Measurements from ENCODE around the gene ANKRD28.
A peak's percentile ranks its signal among the peaks of the same experiment; 100 is the strongest.

Gene ANKRD28

DNA sequence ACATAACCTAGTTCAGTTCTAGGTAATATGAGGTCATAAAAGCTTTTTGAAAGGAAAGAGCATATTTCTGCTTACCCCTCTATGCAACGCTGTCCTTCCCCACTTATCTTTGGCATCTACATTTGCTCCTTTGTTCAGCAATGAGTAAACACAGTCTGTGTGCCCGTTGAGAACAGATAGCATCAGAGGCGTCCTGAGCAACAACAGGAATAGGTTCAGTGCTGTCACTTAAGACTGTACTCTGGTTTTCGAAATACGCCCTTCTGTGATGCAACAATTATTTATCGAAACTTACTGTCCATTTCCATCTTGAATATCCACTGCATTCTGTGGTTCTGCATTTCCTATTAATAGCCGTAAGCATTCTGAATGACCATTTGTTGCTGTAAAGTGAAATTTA is 111.9 kb downstream of the ANKRD28 start:
- no peak overlapping the region for H3K4me3 ChIP-seq (ENCODE audit: low read depth, low read length)
- DNase-seq (ENCODE audit: low read depth) = no peak

DNA sequence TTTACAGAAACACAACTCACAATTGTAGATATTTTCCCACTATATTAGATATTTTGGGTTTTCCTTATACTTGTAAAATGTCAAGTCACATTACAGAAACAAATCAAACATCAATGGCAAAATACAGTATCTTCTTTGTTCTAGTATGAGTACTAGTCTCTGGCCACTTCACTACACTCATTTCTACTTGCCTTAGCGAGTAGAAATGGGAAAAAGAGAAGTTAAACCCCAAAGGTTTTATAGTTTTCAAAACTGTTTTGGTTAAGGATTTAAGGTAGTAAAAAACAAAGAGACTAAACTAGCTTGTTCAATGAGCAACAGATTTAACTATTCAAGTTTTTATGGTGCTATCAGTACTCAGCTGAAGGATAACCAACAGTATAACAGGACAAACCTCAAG is 114.5 kb downstream of the ANKRD28 start:
- H3K4me3 ChIP-seq (ENCODE audit: low read depth, low read length) = no peak overlapping the region
- no peak for DNase-seq (ENCODE audit: low read depth)

DNA sequence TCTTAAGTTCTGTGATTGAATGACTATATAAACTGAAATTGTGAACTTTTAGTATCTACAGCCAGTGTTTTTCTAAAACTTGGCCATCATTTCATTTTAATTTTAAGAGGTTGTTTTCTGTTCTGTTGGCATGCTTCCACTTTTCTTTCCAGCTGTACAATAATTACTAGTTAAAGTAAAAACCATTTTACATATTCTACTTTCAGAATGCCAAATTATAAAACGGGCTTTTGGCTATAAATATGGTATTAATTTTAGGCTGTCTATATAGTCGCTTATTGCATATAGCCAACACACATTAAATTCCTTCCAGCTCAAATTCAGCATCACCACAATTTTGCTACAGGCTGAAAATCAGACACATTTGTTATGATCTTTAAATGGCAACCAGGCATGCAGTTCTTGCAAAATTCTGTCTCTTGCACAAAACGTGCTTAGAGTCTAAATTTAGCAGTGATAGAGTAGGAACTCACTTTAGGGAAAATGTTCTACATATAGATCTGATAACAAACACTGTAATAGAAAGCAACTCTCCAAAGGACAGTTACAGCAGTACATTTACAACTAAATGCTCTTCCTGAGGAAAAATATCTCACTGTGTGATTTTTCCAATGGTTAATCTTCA is 115.1 kb downstream of the ANKRD28 start:
- H3K4me3 ChIP-seq (ENCODE audit: low read depth, low read length) = no peak overlapping the region
- peak; percentile 7 for DNase-seq (ENCODE audit: low read depth)

DNA sequence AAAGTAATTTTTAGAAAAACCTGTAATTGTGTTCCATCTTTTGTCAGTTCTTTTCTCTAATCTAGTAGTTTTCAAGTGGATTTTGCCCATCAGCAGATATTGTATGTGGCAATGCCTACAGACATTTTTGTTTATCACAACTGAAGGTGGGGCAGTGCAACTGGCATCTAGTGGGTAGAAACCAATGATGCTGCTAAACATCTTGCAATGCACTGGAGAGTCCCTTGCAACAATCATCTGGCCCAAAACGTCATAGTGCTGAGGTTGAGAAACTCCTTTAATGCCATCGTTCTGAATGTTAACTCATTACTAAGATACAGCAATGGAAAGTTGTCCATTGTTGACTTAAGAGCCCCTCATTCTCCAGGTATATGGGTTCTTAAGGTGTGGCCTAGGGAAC is 116.1 kb downstream of the ANKRD28 start:
- DNase-seq (ENCODE audit: low read depth) = no peak
- H3K4me3 ChIP-seq (ENCODE audit: low read depth, low read length) = no peak overlapping the region

DNA sequence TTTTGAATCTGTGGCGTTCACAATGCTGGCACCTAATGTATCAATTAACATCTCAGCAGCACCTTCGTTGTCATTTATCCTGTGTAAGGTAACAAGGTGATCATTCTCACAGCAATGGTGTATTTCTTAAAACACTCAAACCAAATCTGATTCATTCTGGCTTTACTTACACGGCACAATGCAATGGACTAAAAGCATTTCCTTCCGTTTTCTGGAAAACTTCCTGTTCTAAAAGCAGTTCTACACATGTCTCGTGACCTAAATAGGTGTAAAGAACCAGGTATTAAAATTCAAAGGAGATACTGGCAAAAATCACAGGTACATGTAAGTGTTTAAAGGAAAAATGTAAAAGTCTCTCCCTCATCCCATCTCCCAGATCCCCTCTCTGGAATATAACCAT is 118.5 kb downstream of the ANKRD28 start:
- H3K4me3 ChIP-seq (ENCODE audit: low read depth, low read length) = no peak overlapping the region
- no peak for DNase-seq (ENCODE audit: low read depth)

DNA sequence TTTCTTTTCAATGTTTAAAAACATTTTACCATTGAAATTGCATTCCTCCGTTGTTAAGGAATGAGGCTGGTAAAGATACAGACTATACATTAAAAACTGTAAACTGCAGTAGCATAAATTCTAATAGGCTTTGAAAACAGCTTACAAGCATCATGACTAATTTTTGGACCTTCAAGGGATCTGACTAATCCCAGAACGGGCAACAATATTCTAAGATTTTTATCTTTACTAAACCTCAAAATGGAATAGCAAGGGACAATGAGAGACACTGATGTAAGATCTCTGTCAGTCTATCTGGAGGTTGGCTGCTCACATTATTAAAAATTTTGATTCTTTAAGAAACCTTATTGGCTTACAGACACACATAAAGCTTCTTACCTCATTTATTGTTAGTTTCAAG is 121.5 kb downstream of the ANKRD28 start:
- no peak overlapping the region for H3K4me3 ChIP-seq (ENCODE audit: low read depth, low read length)
- DNase-seq (ENCODE audit: low read depth) = no peak

DNA sequence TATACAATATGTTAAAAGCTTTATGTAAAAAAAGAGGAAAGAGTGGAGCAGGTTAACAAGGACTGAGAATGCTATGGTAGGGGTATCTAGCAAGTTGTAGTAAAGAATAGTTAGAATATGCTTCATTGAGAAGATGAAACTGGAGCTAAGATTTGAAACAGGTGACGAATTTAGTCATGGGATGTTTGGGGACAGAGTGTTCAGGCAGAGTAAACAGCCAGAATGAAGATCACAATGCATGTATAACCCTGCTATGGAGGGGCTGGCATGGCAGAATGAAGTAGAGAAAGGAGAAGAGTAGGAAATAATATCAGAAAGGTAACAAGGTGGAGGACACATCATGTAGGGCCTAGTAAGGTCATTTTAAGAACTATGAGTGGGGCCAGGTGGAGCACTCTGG is 124.2 kb downstream of the ANKRD28 start:
- no peak for DNase-seq (ENCODE audit: low read depth)
- H3K4me3 ChIP-seq (ENCODE audit: low read depth, low read length) = no peak overlapping the region

DNA sequence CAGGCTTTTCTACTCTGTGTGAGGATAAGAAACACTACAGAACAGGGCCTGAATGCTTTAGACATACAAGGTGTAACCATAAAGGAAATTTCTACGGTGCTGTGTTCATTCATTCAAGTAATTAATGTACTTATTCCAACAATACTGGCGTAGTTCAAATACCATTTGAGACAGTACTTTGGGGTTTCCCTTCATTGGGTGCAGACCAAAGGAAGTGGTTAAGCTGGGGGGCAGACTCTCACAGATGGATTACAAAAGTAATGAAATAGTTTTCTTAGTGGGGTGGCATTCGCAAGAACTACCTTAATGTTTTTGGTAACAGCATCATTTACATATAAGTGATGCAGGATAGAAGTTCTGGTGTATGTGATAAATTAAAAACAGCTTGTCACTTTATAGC is 130.3 kb downstream of the ANKRD28 start:
- no peak for DNase-seq (ENCODE audit: low read depth)
- H3K4me3 ChIP-seq (ENCODE audit: low read depth, low read length) = no peak overlapping the region

DNA sequence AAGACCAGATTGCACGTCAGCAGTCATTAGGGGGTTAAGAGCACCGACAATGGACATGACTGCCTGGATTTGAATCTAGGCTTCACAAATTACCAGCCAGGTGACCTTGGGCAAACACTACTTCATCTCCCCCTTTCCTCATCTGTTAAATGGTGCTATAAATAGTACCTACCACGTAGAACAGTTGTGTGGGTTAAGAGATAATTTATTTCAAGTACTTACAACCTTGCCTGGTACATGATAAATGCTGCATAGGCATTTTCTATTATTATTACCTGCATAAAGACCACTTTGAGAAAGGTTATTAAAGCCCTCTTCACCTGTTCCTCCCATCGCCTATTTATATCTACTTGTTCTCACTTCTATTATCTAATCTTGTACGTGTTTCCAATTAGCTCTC is 131.5 kb downstream of the ANKRD28 start:
- H3K4me3 ChIP-seq (ENCODE audit: low read depth, low read length) = no peak overlapping the region
- DNase-seq (ENCODE audit: low read depth) = no peak

DNA sequence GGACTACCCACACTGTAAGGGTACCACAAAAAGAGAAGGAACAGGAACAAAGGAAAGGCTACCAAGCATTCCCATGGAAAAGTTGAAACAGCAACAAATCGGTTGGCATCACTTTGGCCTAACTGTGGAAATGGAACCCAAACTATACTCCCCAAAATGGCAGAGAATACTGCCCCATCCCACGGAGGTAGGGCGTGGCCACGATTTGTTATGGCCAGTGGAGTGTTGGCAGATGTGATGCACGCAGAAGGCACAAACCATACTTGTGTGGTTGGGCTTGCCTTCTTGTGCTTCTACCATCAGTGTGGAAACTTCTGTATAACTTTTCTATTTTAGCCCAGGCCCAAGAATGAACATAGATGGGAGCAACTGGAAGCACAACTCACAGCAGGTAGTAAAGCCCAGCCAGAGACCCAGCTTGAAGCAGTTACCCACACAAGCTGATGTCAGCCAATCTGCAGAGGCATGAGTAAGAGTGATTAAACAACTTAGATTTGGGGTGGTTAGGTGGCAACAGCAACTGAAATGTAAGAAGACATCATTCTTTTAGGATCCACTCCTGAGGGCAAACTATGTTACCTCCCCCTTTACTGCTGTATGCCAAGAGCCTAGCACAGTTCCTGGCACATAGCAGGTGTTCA is 132.1 kb downstream of the ANKRD28 start:
- no peak for DNase-seq (ENCODE audit: low read depth)
- H3K4me3 ChIP-seq (ENCODE audit: low read depth, low read length) = no peak overlapping the region

DNA sequence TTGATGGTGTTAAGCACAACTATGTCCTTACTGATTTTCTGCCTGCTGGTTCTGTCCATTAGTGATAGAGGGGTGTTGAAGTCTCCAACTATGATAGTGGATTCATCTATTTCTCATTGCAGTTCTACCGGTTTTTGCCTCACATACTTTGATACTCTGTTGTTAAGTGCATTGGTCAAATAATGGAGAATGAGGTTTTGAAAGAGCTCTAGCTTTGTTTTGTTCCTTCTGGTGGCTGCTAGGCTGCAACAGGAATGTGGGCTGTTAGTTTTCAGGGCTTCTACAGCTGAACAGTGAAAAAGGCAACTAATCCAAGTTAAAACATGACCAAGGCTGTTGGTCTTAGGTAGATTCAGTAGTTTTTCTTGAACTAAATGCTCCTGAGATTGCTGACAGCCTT is 133.6 kb downstream of the ANKRD28 start:
- DNase-seq (ENCODE audit: low read depth) = no peak
- no peak overlapping the region for H3K4me3 ChIP-seq (ENCODE audit: low read depth, low read length)

DNA sequence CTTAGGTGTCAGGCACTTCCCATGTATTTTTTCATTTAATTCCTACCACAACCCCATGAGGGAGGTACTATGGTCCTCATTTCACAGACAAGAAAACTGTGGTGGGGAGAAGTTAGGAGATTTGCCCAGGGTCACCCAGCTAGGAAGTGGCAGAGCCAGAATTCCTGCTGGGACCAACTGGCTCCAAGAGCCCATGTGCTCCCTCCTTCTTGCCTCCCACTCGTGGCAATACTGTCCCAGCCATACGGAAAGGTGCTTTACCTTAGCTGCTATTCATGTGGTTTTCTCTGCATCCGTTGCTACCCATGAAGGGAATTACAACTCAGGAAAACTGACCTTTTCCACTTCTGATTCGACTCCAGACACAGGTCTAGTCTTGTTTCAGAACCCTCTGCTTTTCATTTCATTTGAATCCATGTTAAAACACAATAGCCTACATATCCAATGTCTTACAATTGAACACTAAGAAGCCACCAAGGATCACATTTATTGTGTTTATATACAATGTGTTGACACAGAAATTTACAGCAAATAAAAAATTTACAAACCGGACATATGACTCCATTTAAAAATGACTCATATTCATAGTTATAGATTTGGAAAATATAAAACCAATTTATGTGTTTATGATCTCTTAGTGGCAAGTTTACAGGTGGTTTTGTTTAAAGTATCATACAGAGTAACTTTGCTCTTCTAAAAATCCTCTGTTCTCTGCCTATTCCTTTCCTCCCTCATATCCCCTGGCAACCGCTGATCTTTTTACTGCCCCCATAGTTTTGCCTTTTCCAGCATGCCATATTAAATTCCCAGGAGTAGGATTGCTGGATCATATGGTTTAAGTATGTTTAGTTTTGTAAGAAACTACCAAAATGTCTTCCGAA is 137.5 kb downstream of the ANKRD28 start:
- H3K4me3 ChIP-seq (ENCODE audit: low read depth, low read length) = no peak overlapping the region
- no peak for DNase-seq (ENCODE audit: low read depth)

DNA sequence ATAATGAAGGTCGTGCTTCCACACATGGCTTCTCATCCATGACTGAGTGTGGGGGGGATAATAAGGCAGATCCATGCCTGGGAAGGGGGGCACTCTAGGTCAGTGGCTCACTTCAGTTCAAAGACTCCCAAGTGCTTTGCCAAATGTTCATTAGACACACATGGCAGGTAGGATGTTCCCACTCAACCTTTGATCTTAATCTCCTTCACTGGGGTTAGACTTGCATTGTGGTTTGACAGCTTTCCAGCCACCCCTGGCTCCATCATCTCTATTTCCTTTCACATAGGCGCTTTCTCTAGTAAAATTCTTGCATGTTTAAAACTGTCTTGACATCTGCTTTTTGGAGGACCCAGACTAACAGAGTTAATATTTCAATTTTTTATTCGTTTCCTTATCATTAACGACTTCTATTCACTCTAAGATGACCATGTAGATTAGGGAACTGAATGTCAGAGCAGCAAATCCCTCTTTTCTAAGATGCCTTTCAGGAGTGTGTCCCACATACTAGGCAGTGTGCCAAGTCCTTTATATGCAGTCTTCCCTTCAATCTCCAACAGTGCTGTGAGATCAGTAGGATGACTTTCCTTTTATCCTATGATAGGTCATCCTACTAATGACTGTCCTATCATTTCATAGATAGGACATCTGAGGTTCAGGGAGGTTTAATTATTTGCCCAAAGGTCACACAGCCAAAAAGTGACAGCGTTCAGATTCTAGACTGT is 138.4 kb downstream of the ANKRD28 start:
- H3K4me3 ChIP-seq (ENCODE audit: low read depth, low read length) = no peak overlapping the region
- no peak for DNase-seq (ENCODE audit: low read depth)

DNA sequence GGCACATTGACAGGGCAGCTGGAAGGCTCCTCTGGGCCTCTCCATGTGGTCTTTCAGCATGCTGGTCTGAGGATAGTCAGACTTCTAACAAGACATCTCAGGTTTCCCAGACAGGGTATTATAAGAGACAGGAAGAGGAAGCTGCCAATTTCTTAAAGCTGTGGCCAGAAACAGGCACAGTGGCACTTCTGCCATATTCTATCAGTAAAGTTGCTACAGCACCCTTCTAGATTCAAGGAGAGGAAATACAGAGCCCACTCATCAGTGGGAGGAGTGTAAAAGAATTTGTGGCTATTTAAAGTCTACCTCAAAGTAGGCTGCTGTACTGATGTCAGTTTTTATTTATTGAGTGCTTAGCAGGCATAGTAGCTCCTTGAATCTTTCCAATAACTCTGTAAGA is 140.8 kb downstream of the ANKRD28 start:
- no peak for DNase-seq (ENCODE audit: low read depth)
- H3K4me3 ChIP-seq (ENCODE audit: low read depth, low read length) = no peak overlapping the region

DNA sequence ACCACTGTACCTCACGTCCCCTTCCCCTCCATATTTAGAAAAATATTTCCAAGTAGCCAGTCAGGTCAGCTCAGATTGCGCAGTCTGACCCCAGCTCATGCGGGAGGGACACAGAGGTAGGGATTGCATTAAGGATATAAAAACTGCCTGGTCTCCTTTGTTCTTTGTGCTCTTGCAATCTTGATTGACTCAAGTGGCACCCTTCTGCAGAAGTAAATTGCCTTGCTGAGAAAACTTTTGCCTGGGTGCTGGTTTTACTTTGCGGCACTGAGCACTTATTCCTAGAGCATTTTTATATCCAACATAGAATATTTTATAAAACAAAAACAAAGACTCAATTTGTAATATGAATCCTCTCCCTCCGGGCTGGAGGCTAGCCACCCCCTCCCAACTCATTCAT is 141.4 kb downstream of the ANKRD28 start:
- H3K4me3 ChIP-seq (ENCODE audit: low read depth, low read length) = no peak overlapping the region
- DNase-seq (ENCODE audit: low read depth) = no peak

DNA sequence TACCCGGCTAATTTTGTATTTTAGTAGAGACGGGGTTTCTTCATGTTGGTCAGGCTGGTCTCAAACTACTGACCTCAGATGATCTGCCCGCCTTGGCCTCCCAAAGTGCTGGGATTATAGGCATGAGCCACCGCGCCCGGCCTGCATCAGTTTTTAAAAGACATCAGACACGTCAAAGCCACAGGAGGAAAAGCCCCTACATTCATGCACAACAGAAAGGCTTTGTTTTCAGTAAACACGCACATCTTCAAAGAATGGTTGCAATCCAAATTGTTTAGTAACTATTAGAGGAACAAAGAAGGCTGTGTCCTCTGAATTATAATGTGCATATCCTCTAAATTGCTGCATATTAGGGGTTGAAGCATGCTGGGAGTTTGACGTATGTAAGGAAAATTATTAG is 142.9 kb downstream of the ANKRD28 start:
- no peak for DNase-seq (ENCODE audit: low read depth)

DNA sequence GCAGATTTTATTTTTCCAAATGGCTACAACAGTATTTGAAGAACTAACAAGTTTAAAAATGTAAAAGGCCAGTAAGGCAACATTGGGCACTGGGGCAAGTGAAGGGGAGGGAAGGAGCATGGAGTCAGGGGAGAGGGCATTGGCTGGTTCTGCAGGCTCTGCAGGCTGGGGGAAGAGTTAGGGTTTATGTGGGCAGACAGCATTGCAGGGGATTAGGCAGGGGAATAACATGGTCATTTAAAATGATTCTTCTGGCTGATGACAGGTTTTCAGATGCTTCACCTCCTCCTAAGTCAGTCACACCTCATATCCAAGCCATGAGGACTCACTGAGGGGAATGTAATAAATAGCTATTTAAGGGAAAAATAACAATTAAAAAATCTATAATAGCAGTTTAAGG is 143.7 kb downstream of the ANKRD28 start:
- no peak overlapping the region for H3K4me3 ChIP-seq (ENCODE audit: low read depth, low read length)
- no peak for DNase-seq (ENCODE audit: low read depth)

More for the DNA sequence above, 142.9 kb downstream of the ANKRD28 start:
- H3K4me3 ChIP-seq (ENCODE audit: low read depth, low read length) = no peak overlapping the region

DNA sequence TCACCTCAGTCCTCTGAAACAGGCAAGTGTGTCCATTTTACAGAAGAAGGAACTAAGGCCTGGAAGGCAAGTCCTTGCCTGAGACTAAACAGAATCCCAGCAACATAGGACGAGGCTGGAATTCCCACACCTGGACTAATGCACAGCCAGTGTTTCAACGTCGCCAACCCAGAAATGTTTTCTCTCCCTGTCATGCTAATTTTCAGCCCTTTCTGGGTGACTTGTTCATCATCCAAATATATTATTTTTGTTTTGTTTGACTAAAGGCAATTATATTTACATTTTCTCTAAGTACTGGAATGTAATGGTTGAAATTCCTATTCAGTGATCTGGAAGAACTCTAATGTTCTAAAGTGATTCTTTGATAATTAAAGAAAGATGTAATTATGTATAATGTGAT is 144.5 kb downstream of the ANKRD28 start:
- no peak for DNase-seq (ENCODE audit: low read depth)
- H3K4me3 ChIP-seq (ENCODE audit: low read depth, low read length) = no peak overlapping the region

DNA sequence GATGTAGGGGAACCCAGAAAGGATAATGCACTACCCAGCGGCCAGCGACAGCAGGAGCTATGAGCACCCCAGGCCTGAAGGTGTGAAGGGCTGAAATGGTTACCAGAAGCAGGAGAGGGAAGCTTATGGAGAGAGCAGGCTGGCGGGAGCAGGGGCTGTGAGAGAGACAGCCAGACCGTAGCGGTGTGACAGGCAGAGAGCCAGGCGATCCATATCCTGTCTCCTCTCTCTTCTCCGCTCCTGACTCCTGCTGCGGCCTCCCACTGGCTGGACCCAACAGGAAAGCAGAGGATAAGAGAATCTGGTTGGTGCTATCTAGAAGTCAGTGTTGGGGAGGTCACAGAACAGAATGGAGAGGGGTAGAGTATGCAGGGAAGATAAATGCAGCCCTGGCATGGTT is 146.4 kb downstream of the ANKRD28 start:
- H3K4me3 ChIP-seq (ENCODE audit: low read depth, low read length) = no peak overlapping the region
- no peak for DNase-seq (ENCODE audit: low read depth)

DNA sequence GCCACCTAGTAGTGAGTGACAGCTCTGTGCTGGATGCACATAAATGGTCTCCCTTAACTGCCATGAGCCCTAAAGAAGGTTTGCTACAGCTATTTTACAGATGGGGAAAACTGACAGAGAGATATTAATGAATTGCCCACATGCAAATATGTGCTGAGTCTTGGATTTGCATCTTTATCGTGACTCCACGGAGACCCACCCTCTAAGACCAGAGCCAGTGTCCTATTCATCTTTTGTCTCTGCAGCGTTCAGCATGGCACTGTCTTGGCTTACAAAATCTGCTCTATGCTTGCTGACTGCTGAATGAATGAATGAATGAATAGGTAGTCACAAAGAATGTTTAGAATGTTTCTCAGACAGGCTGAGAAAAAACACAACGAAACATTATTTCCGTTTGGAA is 147.9 kb downstream of the ANKRD28 start:
- no peak for DNase-seq (ENCODE audit: low read depth)
- H3K4me3 ChIP-seq (ENCODE audit: low read depth, low read length) = no peak overlapping the region
